ENCODE results near the gene ARHGAP5. TPM values are rescaled to one million over a fixed set of nuclear protein-coding genes. Genes with fewer than 3 reads are reported as not detected.

The ARHGAP5 gene
- total and polyA plus RNA-seq, 9 of the 15 experiments (the other 6 are each of a cell fraction or from before 2014, with no cell fraction given), result 3.1 to 21.8 (median 12.1) TPM

- TF ChIP-seq, protein P1, sequence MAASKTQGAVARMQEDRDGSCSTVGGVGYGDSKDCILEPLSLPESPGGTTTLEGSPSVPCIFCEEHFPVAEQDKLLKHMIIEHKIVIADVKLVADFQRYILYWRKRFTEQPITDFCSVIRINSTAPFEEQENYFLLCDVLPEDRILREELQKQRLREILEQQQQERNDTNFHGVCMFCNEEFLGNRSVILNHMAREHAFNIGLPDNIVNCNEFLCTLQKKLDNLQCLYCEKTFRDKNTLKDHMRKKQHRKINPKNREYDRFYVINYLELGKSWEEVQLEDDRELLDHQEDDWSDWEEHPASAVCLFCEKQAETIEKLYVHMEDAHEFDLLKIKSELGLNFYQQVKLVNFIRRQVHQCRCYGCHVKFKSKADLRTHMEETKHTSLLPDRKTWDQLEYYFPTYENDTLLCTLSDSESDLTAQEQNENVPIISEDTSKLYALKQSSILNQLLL (CRISPR knock-in tag; IDR thresholded peaks at IDR 0.05; ENCODE audit: borderline replicate concordance), result no peak
- TF ChIP-seq ZNF184 (CRISPR knock-in tag; IDR thresholded peaks at IDR 0.05) (no peak), PRMT5 (CRISPR knock-in tag; IDR thresholded peaks at IDR 0.05) (no peak), NBN (IDR thresholded peaks at IDR 0.05; ENCODE audit: low read depth) (peak; percentile 86), E2F1 (CRISPR knock-in tag; IDR thresholded peaks at IDR 0.05) (no peak), RB1 (IDR thresholded peaks at IDR 0.05; ENCODE audit: low read depth) (peak; percentile 33; the same call in 1 of the 2 replicates), SMAD4 (CRISPR knock-in tag; conservative IDR thresholded peaks at IDR 0.05) (no peak), CREB5 (CRISPR knock-in tag; IDR thresholded peaks at IDR 0.05) (no peak), POLR2H (tag; IDR thresholded peaks at IDR 0.05; ENCODE audit: low read depth) (0 out of 2 replicates have a peak, but pooled peaks have one; percentile 0), PBX2 (CRISPR knock-in tag; IDR thresholded peaks at IDR 0.05; ENCODE audit: low read depth) (no peak), PBX2 (tag; conservative IDR thresholded peaks at IDR 0.05; ENCODE audit: low read depth) (no peak), MXI1 (IDR thresholded peaks at IDR 0.05; ENCODE audit: low read depth, low read length) (no peak), FOXM1 (IDR thresholded peaks at IDR 0.05; ENCODE audit: low read depth) (0 out of 2 replicates have a peak, but pooled peaks have one; percentile 17), FOXM1 (CRISPR knock-in tag; IDR thresholded peaks at IDR 0.05; ENCODE audit: low read depth) (no peak), ZNF134 (CRISPR knock-in tag; conservative IDR thresholded peaks at IDR 0.05) (no peak), SMARCC2 (IDR thresholded peaks at IDR 0.05; ENCODE audit: low read depth) (no peak), ZFPM2 (CRISPR knock-in tag; IDR thresholded peaks at IDR 0.05) (no peak), HSF4 (CRISPR knock-in tag; IDR thresholded peaks at IDR 0.05; ENCODE audit: borderline replicate concordance) (no peak)
- TF ChIP-seq, protein P2, sequence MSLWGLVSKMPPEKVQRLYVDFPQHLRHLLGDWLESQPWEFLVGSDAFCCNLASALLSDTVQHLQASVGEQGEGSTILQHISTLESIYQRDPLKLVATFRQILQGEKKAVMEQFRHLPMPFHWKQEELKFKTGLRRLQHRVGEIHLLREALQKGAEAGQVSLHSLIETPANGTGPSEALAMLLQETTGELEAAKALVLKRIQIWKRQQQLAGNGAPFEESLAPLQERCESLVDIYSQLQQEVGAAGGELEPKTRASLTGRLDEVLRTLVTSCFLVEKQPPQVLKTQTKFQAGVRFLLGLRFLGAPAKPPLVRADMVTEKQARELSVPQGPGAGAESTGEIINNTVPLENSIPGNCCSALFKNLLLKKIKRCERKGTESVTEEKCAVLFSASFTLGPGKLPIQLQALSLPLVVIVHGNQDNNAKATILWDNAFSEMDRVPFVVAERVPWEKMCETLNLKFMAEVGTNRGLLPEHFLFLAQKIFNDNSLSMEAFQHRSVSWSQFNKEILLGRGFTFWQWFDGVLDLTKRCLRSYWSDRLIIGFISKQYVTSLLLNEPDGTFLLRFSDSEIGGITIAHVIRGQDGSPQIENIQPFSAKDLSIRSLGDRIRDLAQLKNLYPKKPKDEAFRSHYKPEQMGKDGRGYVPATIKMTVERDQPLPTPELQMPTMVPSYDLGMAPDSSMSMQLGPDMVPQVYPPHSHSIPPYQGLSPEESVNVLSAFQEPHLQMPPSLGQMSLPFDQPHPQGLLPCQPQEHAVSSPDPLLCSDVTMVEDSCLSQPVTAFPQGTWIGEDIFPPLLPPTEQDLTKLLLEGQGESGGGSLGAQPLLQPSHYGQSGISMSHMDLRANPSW (CRISPR knock-in tag; IDR thresholded peaks at IDR 0.05), result no peak
Observed at GRCh38 chr14:32076278-32077080, 625 bp upstream of the ARHGAP5 start (continued).

Data from K562 (cell line).